B cell (primary cell): Measurements from ENCODE around the gene IL22RA1. TPM values are rescaled to one million over a fixed set of nuclear protein-coding genes. Genes with fewer than 3 reads are reported as not detected.

ENCODE experiments used
- ATAC-seq: fragments of 200-7000 bp; cut with Tn5 transposase; one replicate; pipeline ENCODE4 v1.10.0; 2021; ENCODE audit warnings: low read depth, mild to moderate bottlenecking, moderate number of reproducible peaks, moderate library complexity
- CTCF ChIA-PET: fragments of 350-600 bp; sonication (Branson Sonifier 250); formaldehyde crosslinking; loops from one replicate; lab custom pipeline; 2021; ENCODE audit warnings: antibody characterized with exemption, inconsistent platforms; lab: Charles Lee
- POLR2A ChIA-PET: fragments of 350-600 bp; sonication (Branson Sonifier 250); formaldehyde crosslinking; loops from one replicate; lab custom pipeline; 2021; ENCODE audit warnings: antibody characterized with exemption; lab: Charles Lee
- DNase-seq: peaks from one replicate; pipeline ENCODE4 v3.0.0; 2013
- H2AFZ ChIP-seq: 2 replicates; pipeline ENCODE4 v1.6.1; 2012; ENCODE audit warnings: mild to moderate bottlenecking, low read depth, low read length; ENCODE audit not compliant: insufficient read depth, poor library complexity, severe bottlenecking
- H3K27ac ChIP-seq, 2 donors: 1 replicate in 1 of 2; 2 replicates in 1 of 2; pipeline ENCODE4 v1.5.1; 2012 to 2013; ENCODE audit warnings: low read length in 2 of 2, mild to moderate bottlenecking in 2 of 2, moderate library complexity in 1 of 2
- H3K27me3 ChIP-seq, 4 experiments: fragments of 200-600 bp in 1 of 4; sonication (generic) in 1 of 4; replicated peaks in 1 of 4; 1 replicate in 2 of 4; 2 replicates in 2 of 4; pipeline versions ENCODE4 v1.6.1 to v1.7.0; 2013 to 2016; ENCODE audit warnings: low read length in 3 of 4, mild to moderate bottlenecking in 2 of 4, mixed read lengths in 1 of 4, moderate library complexity in 1 of 4; ENCODE audit not compliant: insufficient read depth in 4 of 4, control insufficient read depth in 3 of 4; ENCODE audit errors: control extremely low read depth in 1 of 4
- H3K36me3 ChIP-seq, 2 experiments: replicated peaks in 1 of 2; 1 replicate in 1 of 2; 2 replicates in 1 of 2; pipeline versions ENCODE4 v1.6.1 to v1.7.1; 2013; ENCODE audit warnings: low read length in 1 of 2; ENCODE audit not compliant: insufficient read depth in 2 of 2, control insufficient read depth in 1 of 2; ENCODE audit errors: control extremely low read depth in 1 of 2, extremely low read depth in 1 of 2
- H3K4me1 ChIP-seq, 2 donors: fragments of 200-600 bp in 1 of 2; sonication (generic) in 1 of 2; 1 replicate in 1 of 2; 2 replicates in 1 of 2; pipeline versions ENCODE4 v1.5.1 to v1.6.1; 2013 to 2017; ENCODE audit warnings: low read length in 2 of 2; ENCODE audit not compliant: control insufficient read depth in 2 of 2, insufficient read depth in 2 of 2
- H3K4me2 ChIP-seq: replicated peaks from 2 replicates; pipeline ENCODE3; 2012; ENCODE audit warnings: mild to moderate bottlenecking, low read depth, low read length; ENCODE audit not compliant: poor library complexity, severe bottlenecking
- H3K4me3 ChIP-seq, 5 experiments: fragments of 200-600 bp in 1 of 5; sonication (generic) in 1 of 5; 1 replicate in 3 of 5; 2 replicates in 2 of 5; pipeline versions ENCODE4 v1.5.1 to v1.7.0; 2011 to 2016; ENCODE audit warnings: low read length in 4 of 5, mild to moderate bottlenecking in 4 of 5, low read depth in 2 of 5, control low read depth in 1 of 5, moderate library complexity in 1 of 5; ENCODE audit not compliant: insufficient read depth in 1 of 5; ENCODE audit errors: control extremely low read depth in 1 of 5, extremely low read depth in 1 of 5
- H3K79me2 ChIP-seq: fragments of 200-600 bp; sonication (generic); one replicate; pipeline ENCODE4 v1.6.0; 2016; ENCODE audit warnings: low read length; ENCODE audit not compliant: control insufficient read depth, insufficient read depth
- H3K9ac ChIP-seq: fragments of 200-600 bp; sonication (generic); 2 replicates; pipeline ENCODE4 v1.6.1; 2017; ENCODE audit warnings: mild to moderate bottlenecking, low read length, moderate library complexity
- H3K9me3 ChIP-seq, 3 donors: one replicate each; pipeline versions ENCODE4 v1.6.1 to v1.7.1; 2013; ENCODE audit warnings: low read length in 2 of 3; ENCODE audit not compliant: control insufficient read depth in 2 of 3, insufficient read depth in 1 of 3; ENCODE audit errors: control extremely low read depth in 1 of 3
- H4K20me1 ChIP-seq: 2 replicates; pipeline ENCODE4 v1.6.0; 2012; ENCODE audit warnings: mild to moderate bottlenecking, low read length; ENCODE audit not compliant: insufficient read depth, control insufficient read depth, poor library complexity, severe bottlenecking
- H3K27ac Mint-ChIP-seq: one replicate; pipeline ENCODE4 v1.8.0; 2021; ENCODE audit warnings: mixed read lengths
- H3K27me3 Mint-ChIP-seq: one replicate; pipeline ENCODE4 v1.8.0; 2021; ENCODE audit warnings: mixed read lengths
- H3K4me1 Mint-ChIP-seq: one replicate; pipeline ENCODE4 v1.8.0; 2021; ENCODE audit warnings: mixed read lengths
- H3K4me3 Mint-ChIP-seq: one replicate; pipeline ENCODE4 v1.8.0; 2021; ENCODE audit warnings: mixed read lengths
- H3K9me3 Mint-ChIP-seq: one replicate; pipeline ENCODE4 v1.8.0; 2022; ENCODE audit warnings: mixed read lengths; ENCODE audit not compliant: insufficient read depth
- CTCF ChIP-seq: fragments of 200-600 bp; IDR thresholded peaks from one replicate; pipeline ENCODE4 v1.8.0; 2022; ENCODE audit warnings: antibody characterized with exemption, mild to moderate bottlenecking
- EZH2 ChIP-seq: IDR thresholded peaks from 2 replicates; pipeline ENCODE4 v1.6.1; 2012; ENCODE audit warnings: borderline replicate concordance, low read depth, mild to moderate bottlenecking, moderate library complexity, low read length; ENCODE audit not compliant: insufficient read depth, poor library complexity, severe bottlenecking
- WGBS: methylation state at CpG from one replicate; pipeline ENCODE4 v1.1.5; 2013; ENCODE audit warnings: missing lambda C conversion rate; ENCODE audit not compliant: insufficient coverage; 5-methylcytosine and 5-hydroxymethylcytosine counted together
- intact Hi-C: fragments of 100-400 bp; cut with micrococcal nuclease; formaldehyde crosslinking; loops from one replicate; pipeline ENCODE4 v1.10.0; 2022
- polyA plus RNA-seq: library from polyadenylated mRNA; depleted of rRNA; stranded (reverse); fragments of >200 nt; gene quantifications from 2 replicates; pipeline ENCODE4 v1.2.3, GENCODE V29; 2012
- total RNA-seq, 2 donors: library from RNA; stranded (reverse); fragments of 120-200 nt in 1 of 2; gene quantifications; 1 replicate in 1 of 2; 2 replicates in 1 of 2; pipeline versions ENCODE4 v1.2.3 to v1.2.4, GENCODE V29; 2013 to 2022

The IL22RA1 gene
- total and polyA plus RNA-seq, 2 donors (not counting 1 experiment from before 2014, with no cell fraction given), result 0.10 TPM

- H3K9me3 ChIP-seq, result no peaks in the 10 kb centered on the region
- H3K36me3 ChIP-seq, result peaks cover 0 to 25% of the 10 kb centered on the region in 2 experiments
- DNase-seq, result no peak
- intact Hi-C loops, result no loop called here
- H4K20me1 ChIP-seq, result peaks cover 36% of the 10 kb centered on the region
- H3K9ac ChIP-seq, result no peak overlapping the region
- H3K27me3 ChIP-seq, result no peaks in the 10 kb centered on the region
- H3K9me3 Mint-ChIP-seq, result no peaks in the 10 kb centered on the region
- H3K4me3 Mint-ChIP-seq, result no peak overlapping the region
- TF ChIP-seq CTCF, result no peak
- no peak for TF ChIP-seq EZH2
- ChIA-PET POLR2A (interaction anchor here (0.7 kb wide), 1 partner anchor 29 kb away, joined by 4 read pairs; no protein-coding TSS in a partner anchor), CTCF (interaction anchor here (0.6 to 11.8 kb wide), 3 partner anchors 17 to 1021 kb away, joined by 3 to 202 read pairs (median 10); no protein-coding TSS in a partner anchor)
- no peak overlapping the region for H3K27ac ChIP-seq
- H3K4me3 ChIP-seq, result no peak overlapping the region
- no peak overlapping the region for H3K4me2 ChIP-seq
- no peaks in the 10 kb centered on the region for H3K27me3 Mint-ChIP-seq
- ATAC-seq, result no peak
- 97% methylated on average over 5 of the region's 6 CpGs for WGBS
- peaks cover 22 to 37% of the 10 kb centered on the region in 2 donors for H3K4me1 ChIP-seq
- H3K4me1 Mint-ChIP-seq, result peaks cover 69% of the 10 kb centered on the region
- H3K27ac Mint-ChIP-seq, result no peak overlapping the region
- no peak overlapping the region for H2AFZ ChIP-seq
- peaks cover 95% of the 10 kb centered on the region for H3K79me2 ChIP-seq
Observed at GRCh38 chr1:24182061-24182460, 39.1 kb upstream of the IL22RA1 start.

GRCh38 chr1:24181619-24182018, 38.7 kb upstream of the IL22RA1 start:
- Mint-ChIP-seq H3K27me3 (no peaks in the 10 kb centered on the region), H3K27ac (no peak overlapping the region), H3K4me3 (peak overlapping the region; percentile 10), H3K9me3 (no peaks in the 10 kb centered on the region), H3K4me1 (peaks cover 73% of the 10 kb centered on the region)
- no peaks in the 10 kb centered on the region for H3K9me3 ChIP-seq
- CTCF ChIA-PET, result interaction anchor here (1.9 to 11.8 kb wide), 2 partner anchors 17 to 31 kb away, joined by 10 to 202 read pairs; no protein-coding TSS in a partner anchor
- peaks cover 41% of the 10 kb centered on the region for H4K20me1 ChIP-seq
- 97% methylated on average over 5 of the region's 5 CpGs for WGBS
- POLR2A ChIA-PET, result no interaction called here
- no peak overlapping the region for H3K9ac ChIP-seq
- intact Hi-C loops, result no loop called here
- H3K27ac ChIP-seq, result no peak overlapping the region
- H3K4me3 ChIP-seq, result no peak overlapping the region
- DNase-seq (no peak), ATAC-seq (no peak)
- H2AFZ ChIP-seq, result no peak overlapping the region
- no peak overlapping the region for H3K4me2 ChIP-seq
- no peak for TF ChIP-seq CTCF
- TF ChIP-seq EZH2, result no peak
- peaks cover 95% of the 10 kb centered on the region for H3K79me2 ChIP-seq
- H3K4me1 ChIP-seq, result peaks cover 22 to 36% of the 10 kb centered on the region in 2 donors
- peaks cover 0 to 25% of the 10 kb centered on the region in 2 experiments for H3K36me3 ChIP-seq
- H3K27me3 ChIP-seq, result no peaks in the 10 kb centered on the region
